Astrocyte of the cerebellum (primary cell): Measurements from ENCODE around the gene BRD9.
"Not testable (repeated sequence)": the region's sequence is repeated elsewhere in the genome, so short reads cannot be mapped to it uniquely, and the experiment has no call there.

ENCODE experiments used
- DNase-seq: peaks from one replicate; pipeline ENCODE4 v3.0.0-alpha.2; 2011; ENCODE audit warnings: low read depth
- H3K4me3 ChIP-seq: 2 replicates; pipeline ENCODE4 v1.5.1; 2011; ENCODE audit warnings: mild to moderate bottlenecking, low read depth, low read length, moderate library complexity
- CTCF ChIP-seq: IDR thresholded peaks from 2 replicates; pipeline ENCODE4 v1.5.1; 2012; ENCODE audit warnings: low read length, low read depth, moderate library complexity, mild to moderate bottlenecking; ENCODE audit errors: missing control alignments
- in situ Hi-C: cut with HindIII; loops from 2 replicates; pipeline ENCODE4 v1.10.0; 2017; ENCODE audit warnings: low sequenced_read_pairs

BRD9 gene

GRCh38 chr5:858726-859125, 33.9 kb downstream of the BRD9 start:
- TF ChIP-seq CTCF: no peak
- H3K4me3 ChIP-seq: no peak overlapping the region
- no peak for DNase-seq
- in situ Hi-C loops: no loop called here

GRCh38 chr5:856531-857425, 35.8 kb downstream of the BRD9 start:
- no peak for TF ChIP-seq CTCF
- H3K4me3 ChIP-seq: no peak overlapping the region
- no peak for DNase-seq
- in situ Hi-C loops: no loop called here

GRCh38 chr5:855771-856530, 36.6 kb downstream of the BRD9 start:
- DNase-seq: no peak
- H3K4me3 ChIP-seq: no peak overlapping the region
- no peak for TF ChIP-seq CTCF
- in situ Hi-C loops: no loop called here

- in situ Hi-C loops: no loop called here
- no peak for DNase-seq
- no peak overlapping the region for H3K4me3 ChIP-seq
- no peak for TF ChIP-seq CTCF
These were observed 37.4 kb downstream of the BRD9 start for GRCh38 chr5:854966-855743.

- no peak overlapping the region for H3K4me3 ChIP-seq
- DNase-seq: no peak
- in situ Hi-C loops: no loop called here
- TF ChIP-seq CTCF: no peak
These were observed 38.4 kb downstream of the BRD9 start for GRCh38 chr5:854217-854616.

GRCh38 chr5:853416-854090, 39.0 kb downstream of the BRD9 start:
- H3K4me3 ChIP-seq, DNase-seq, in situ Hi-C loops: not testable (repeated sequence)
